ENCODE data around the gene SULT1B1.

DNA sequence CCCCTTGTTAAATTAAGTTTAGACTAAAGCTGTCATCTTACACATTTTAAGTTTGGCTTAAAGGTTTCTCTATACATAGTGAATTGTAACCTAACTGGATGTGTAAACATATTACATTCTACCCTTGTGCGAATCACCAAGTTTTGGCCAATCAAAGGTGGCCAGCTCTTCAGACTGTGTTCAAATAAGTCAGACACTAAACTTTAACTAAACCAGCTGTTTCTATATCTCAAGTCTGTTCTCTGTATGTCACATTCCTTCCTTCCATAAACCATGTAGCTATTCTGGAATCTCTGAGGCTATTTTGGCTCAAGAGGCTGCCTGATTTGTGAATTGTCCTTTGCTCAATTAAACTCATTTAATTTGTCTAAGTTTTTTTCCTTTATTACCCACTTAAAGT is 6.7 kb downstream of the SULT1B1 start:
- TF ChIP-seq, protein P1, sequence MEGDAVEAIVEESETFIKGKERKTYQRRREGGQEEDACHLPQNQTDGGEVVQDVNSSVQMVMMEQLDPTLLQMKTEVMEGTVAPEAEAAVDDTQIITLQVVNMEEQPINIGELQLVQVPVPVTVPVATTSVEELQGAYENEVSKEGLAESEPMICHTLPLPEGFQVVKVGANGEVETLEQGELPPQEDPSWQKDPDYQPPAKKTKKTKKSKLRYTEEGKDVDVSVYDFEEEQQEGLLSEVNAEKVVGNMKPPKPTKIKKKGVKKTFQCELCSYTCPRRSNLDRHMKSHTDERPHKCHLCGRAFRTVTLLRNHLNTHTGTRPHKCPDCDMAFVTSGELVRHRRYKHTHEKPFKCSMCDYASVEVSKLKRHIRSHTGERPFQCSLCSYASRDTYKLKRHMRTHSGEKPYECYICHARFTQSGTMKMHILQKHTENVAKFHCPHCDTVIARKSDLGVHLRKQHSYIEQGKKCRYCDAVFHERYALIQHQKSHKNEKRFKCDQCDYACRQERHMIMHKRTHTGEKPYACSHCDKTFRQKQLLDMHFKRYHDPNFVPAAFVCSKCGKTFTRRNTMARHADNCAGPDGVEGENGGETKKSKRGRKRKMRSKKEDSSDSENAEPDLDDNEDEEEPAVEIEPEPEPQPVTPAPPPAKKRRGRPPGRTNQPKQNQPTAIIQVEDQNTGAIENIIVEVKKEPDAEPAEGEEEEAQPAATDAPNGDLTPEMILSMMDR (IDR thresholded peaks at IDR 0.05): no peak
- no peak for TF ChIP-seq POLR2A (IDR thresholded peaks at IDR 0.05)

Measured in body of pancreas (tissue), 4 donors.